ENCODE data around the gene ARMC5. TPM values are rescaled to one million over a fixed set of nuclear protein-coding genes. Genes with fewer than 3 reads are reported as not detected.

Gene ARMC5
- total and polyA plus RNA-seq, 9 of the 15 experiments (the other 6 are each of a cell fraction or from before 2014, with no cell fraction given), result 0.11 to 13.5 (median 2.1) TPM

- TF ChIP-seq DEAF1 (CRISPR knock-in tag; IDR thresholded peaks at IDR 0.05) (0 out of 2 replicates have a peak, but pooled peaks have one; percentile 18), TFAP4 (CRISPR knock-in tag; IDR thresholded peaks at IDR 0.05; ENCODE audit: borderline replicate concordance) (no peak), HOXB6 (CRISPR knock-in tag; IDR thresholded peaks at IDR 0.05; ENCODE audit: borderline replicate concordance) (no peak), BCOR (IDR thresholded peaks at IDR 0.05) (peak; percentile 58), RAD21 (CRISPR knock-in tag; conservative IDR thresholded peaks at IDR 0.05 in 1 of 2, IDR thresholded peaks at IDR 0.05 in 1 of 2) (peak; percentile 50 to 56), ZC3H4 (CRISPR knock-in tag; IDR thresholded peaks at IDR 0.05; ENCODE audit: borderline replicate concordance) (no peak), JUND (IDR thresholded peaks at IDR 0.05; ENCODE audit: borderline replicate concordance, low read depth, low read length) (0 out of 2 replicates have a peak, but pooled peaks have one; percentile 31), JUND (tag; IDR thresholded peaks at IDR 0.05; ENCODE audit: borderline replicate concordance, low read depth, low read length) (no peak), ZNF311 (CRISPR knock-in tag; IDR thresholded peaks at IDR 0.05) (no peak), E2F3 (CRISPR knock-in tag; IDR thresholded peaks at IDR 0.05) (0 out of 2 replicates have a peak, but pooled peaks have one; percentile 29), ETV5 (CRISPR knock-in tag; IDR thresholded peaks at IDR 0.05; ENCODE audit: low read depth) (no peak), MLX (CRISPR knock-in tag; conservative IDR thresholded peaks at IDR 0.05) (no peak)
- TF ChIP-seq, protein P1, sequence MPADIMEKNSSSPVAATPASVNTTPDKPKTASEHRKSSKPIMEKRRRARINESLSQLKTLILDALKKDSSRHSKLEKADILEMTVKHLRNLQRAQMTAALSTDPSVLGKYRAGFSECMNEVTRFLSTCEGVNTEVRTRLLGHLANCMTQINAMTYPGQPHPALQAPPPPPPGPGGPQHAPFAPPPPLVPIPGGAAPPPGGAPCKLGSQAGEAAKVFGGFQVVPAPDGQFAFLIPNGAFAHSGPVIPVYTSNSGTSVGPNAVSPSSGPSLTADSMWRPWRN (IDR thresholded peaks at IDR 0.05; ENCODE audit: low read depth), result no peak
- TF ChIP-seq, protein P2, sequence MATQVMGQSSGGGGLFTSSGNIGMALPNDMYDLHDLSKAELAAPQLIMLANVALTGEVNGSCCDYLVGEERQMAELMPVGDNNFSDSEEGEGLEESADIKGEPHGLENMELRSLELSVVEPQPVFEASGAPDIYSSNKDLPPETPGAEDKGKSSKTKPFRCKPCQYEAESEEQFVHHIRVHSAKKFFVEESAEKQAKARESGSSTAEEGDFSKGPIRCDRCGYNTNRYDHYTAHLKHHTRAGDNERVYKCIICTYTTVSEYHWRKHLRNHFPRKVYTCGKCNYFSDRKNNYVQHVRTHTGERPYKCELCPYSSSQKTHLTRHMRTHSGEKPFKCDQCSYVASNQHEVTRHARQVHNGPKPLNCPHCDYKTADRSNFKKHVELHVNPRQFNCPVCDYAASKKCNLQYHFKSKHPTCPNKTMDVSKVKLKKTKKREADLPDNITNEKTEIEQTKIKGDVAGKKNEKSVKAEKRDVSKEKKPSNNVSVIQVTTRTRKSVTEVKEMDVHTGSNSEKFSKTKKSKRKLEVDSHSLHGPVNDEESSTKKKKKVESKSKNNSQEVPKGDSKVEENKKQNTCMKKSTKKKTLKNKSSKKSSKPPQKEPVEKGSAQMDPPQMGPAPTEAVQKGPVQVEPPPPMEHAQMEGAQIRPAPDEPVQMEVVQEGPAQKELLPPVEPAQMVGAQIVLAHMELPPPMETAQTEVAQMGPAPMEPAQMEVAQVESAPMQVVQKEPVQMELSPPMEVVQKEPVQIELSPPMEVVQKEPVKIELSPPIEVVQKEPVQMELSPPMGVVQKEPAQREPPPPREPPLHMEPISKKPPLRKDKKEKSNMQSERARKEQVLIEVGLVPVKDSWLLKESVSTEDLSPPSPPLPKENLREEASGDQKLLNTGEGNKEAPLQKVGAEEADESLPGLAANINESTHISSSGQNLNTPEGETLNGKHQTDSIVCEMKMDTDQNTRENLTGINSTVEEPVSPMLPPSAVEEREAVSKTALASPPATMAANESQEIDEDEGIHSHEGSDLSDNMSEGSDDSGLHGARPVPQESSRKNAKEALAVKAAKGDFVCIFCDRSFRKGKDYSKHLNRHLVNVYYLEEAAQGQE (IDR thresholded peaks at IDR 0.05; ENCODE audit: borderline replicate concordance), result peak; percentile 28; the same call in 1 of the 2 replicates
- TF ChIP-seq, protein P2 (CRISPR knock-in tag; IDR thresholded peaks at IDR 0.05; ENCODE audit: low read depth), result no peak
These were observed 1.3 kb downstream of the ARMC5 start (continued) for GRCh38 chr16:31460582-31461002.
